Lower leg skin (tissue), 3 donors: ENCODE results near the gene CSF2.

Experiments used
- POLR2A ChIP-seq, 2 donors: fragments of 450-650 bp; IDR thresholded peaks; one replicate each; pipeline ENCODE4 v1.6.1; 2016 to 2017; ENCODE audit warnings: antibody characterized with exemption in 2 of 2, mild to moderate bottlenecking in 1 of 2, moderate library complexity in 1 of 2
- TF ChIP-seq, protein P1 (sequence below), 3 donors: fragments of 450-650 bp; IDR thresholded peaks; one replicate each; pipeline ENCODE4 v1.5.1; 2016; ENCODE audit warnings: antibody characterized with exemption in 3 of 3, mild to moderate bottlenecking in 3 of 3, moderate library complexity in 2 of 3

DNA sequence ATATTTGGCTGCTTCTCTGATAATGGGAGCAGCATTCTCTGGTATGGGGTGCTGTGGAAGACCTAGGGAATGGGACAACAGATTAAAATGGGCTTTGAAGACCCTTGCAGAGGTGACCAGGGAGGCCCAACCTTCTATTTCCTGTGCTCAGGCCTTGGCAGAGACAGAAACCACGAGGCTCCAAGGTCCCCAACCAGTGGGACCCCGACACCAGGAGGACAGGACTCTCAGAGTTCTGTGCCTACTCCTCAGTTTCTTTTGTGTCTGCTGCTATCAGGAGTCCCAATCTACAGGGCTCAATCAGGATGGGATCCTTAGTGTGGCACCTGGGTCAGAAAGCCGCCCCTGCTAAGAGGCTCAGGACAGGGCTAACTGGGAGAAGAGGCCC is 29.3 kb downstream of the CSF2 start:
- TF ChIP-seq POLR2A (IDR thresholded peaks at IDR 0.05), result no peak
- TF ChIP-seq, protein P1, sequence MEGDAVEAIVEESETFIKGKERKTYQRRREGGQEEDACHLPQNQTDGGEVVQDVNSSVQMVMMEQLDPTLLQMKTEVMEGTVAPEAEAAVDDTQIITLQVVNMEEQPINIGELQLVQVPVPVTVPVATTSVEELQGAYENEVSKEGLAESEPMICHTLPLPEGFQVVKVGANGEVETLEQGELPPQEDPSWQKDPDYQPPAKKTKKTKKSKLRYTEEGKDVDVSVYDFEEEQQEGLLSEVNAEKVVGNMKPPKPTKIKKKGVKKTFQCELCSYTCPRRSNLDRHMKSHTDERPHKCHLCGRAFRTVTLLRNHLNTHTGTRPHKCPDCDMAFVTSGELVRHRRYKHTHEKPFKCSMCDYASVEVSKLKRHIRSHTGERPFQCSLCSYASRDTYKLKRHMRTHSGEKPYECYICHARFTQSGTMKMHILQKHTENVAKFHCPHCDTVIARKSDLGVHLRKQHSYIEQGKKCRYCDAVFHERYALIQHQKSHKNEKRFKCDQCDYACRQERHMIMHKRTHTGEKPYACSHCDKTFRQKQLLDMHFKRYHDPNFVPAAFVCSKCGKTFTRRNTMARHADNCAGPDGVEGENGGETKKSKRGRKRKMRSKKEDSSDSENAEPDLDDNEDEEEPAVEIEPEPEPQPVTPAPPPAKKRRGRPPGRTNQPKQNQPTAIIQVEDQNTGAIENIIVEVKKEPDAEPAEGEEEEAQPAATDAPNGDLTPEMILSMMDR (IDR thresholded peaks at IDR 0.05), result no peak
